H1 (cell line): Measurements from ENCODE around the gene RNPS1. TPM values are rescaled to one million over a fixed set of nuclear protein-coding genes. Genes with fewer than 3 reads are reported as not detected.

Source experiments
- CTCF ChIA-PET: fragments of 300-600 bp; sonication (Branson Sonifier 250); formaldehyde crosslinking; loops from one replicate; lab custom pipeline; 2021; ENCODE audit not compliant: partially characterized antibody; lab: Charles Lee
- POLR2A ChIA-PET: fragments of 300-600 bp; sonication (Branson Sonifier 250); formaldehyde crosslinking; loops from one replicate; lab custom pipeline; 2021; ENCODE audit warnings: inconsistent platforms; ENCODE audit not compliant: partially characterized antibody; lab: Charles Lee
- DNase-seq, 2 experiments: peaks; one replicate each; pipeline versions ENCODE4 v3.0.0 to v3.0.0-alpha.2; 2010 to 2022; ENCODE audit warnings: low spot score in 2 of 2, low read depth in 1 of 2, mixed read lengths in 1 of 2
- FAIRE-seq: peaks from 2 replicates; lab custom pipeline; 2011; peaks lifted over from hg19 to GRCh38; lab: Jason Lieb, UNC
- H2AFZ ChIP-seq: 2 replicates; pipeline ENCODE4 v1.8.1; 2012; ENCODE audit warnings: low read length, inconsistent platforms
- H2AK5ac ChIP-seq: 2 replicates; pipeline ENCODE4 v1.6.1; 2013; ENCODE audit warnings: low read depth, low read length
- H2BK120ac ChIP-seq: replicated peaks from 2 replicates; pipeline ENCODE3; 2013; ENCODE audit warnings: low read depth, low read length, inconsistent platforms
- H2BK12ac ChIP-seq: 2 replicates; pipeline ENCODE4 v1.6.1; 2013; ENCODE audit warnings: low read depth, low read length
- H2BK15ac ChIP-seq: 2 replicates; pipeline ENCODE4 v1.6.1; 2013; ENCODE audit warnings: low read length
- H2BK20ac ChIP-seq: 2 replicates; pipeline ENCODE4 v1.6.1; 2013; ENCODE audit warnings: low read length
- H2BK5ac ChIP-seq: 2 replicates; pipeline ENCODE4 v1.6.1; 2013; ENCODE audit warnings: low read depth, low read length
- H3K14ac ChIP-seq: 2 replicates; pipeline ENCODE4 v1.6.1; 2013; ENCODE audit warnings: inconsistent platforms; ENCODE audit not compliant: insufficient read length
- H3K18ac ChIP-seq: 2 replicates; pipeline ENCODE4 v1.6.1; 2013; ENCODE audit warnings: low read length; ENCODE audit errors: extremely low read depth
- H3K23ac ChIP-seq: 2 replicates; pipeline ENCODE4 v1.6.1; 2013; ENCODE audit warnings: inconsistent platforms; ENCODE audit not compliant: insufficient read length
- H3K23me2 ChIP-seq: 2 replicates; pipeline ENCODE4 v1.6.1; 2013; ENCODE audit warnings: low read depth, low read length
- H3K27ac ChIP-seq: 2 replicates; pipeline ENCODE4 v1.6.1; 2011; ENCODE audit warnings: low read depth, low read length, inconsistent platforms
- H3K27me3 ChIP-seq, 4 experiments: replicated peaks in 1 of 4; 1 replicate in 1 of 4; 2 replicates in 3 of 4; pipeline versions ENCODE4 v1.6.1 to v1.8.1; 2011 to 2013; ENCODE audit warnings: low read length in 3 of 4, mild to moderate bottlenecking in 3 of 4, inconsistent platforms in 2 of 4, mixed read lengths in 2 of 4, moderate library complexity in 1 of 4; ENCODE audit not compliant: control insufficient read depth in 3 of 4, insufficient read depth in 3 of 4; ENCODE audit errors: extremely low read depth in 1 of 4
- H3K36me3 ChIP-seq, 4 experiments: 2 replicates each; pipeline versions ENCODE4 v1.6.1 to v1.8.1; 2011 to 2013; ENCODE audit warnings: mild to moderate bottlenecking in 4 of 4, low read length in 3 of 4, moderate library complexity in 2 of 4, control low read depth in 1 of 4, inconsistent platforms in 1 of 4; ENCODE audit not compliant: insufficient read depth in 4 of 4, control insufficient read depth in 2 of 4
- H3K4ac ChIP-seq: replicated peaks from 2 replicates; pipeline ENCODE3; 2013; ENCODE audit warnings: low read length, low read depth, mixed read lengths, inconsistent platforms; ENCODE audit not compliant: insufficient read length
- H3K4me1 ChIP-seq, 4 experiments: replicated peaks in 1 of 4; 1 replicate in 1 of 4; 2 replicates in 3 of 4; pipeline versions ENCODE4 v1.6.1 to v1.8.1; 2011 to 2013; ENCODE audit warnings: low read length in 3 of 4, inconsistent platforms in 2 of 4, mixed read lengths in 1 of 4; ENCODE audit not compliant: insufficient read depth in 4 of 4, control insufficient read depth in 3 of 4
- H3K4me2 ChIP-seq, 2 experiments: 2 replicates each; pipeline versions ENCODE4 v1.6.1 to v1.8.1; 2011 to 2013; ENCODE audit warnings: low read depth in 2 of 2, low read length in 2 of 2, control low read depth in 1 of 2, inconsistent platforms in 1 of 2, mild to moderate bottlenecking in 1 of 2; ENCODE audit not compliant: insufficient read depth in 1 of 2
- H3K4me3 ChIP-seq, 4 experiments: fragments of 200-600, 300-600 bp in 1 of 4; sonication (generic), shearing (Covaris generic), sonication (Bioruptor Twin) in 1 of 4; 2 replicates each; pipeline versions ENCODE4 v1.5.1 to v1.8.1; 2011 to 2016; ENCODE audit warnings: low read length in 4 of 4, low read depth in 3 of 4, control low read depth in 2 of 4, inconsistent platforms in 2 of 4, mild to moderate bottlenecking in 2 of 4, mixed read lengths in 1 of 4, moderate library complexity in 1 of 4; ENCODE audit not compliant: insufficient read depth in 2 of 4; ENCODE audit errors: extremely low read depth in 1 of 4
- H3K56ac ChIP-seq: replicated peaks from 2 replicates; pipeline ENCODE3; 2013; ENCODE audit warnings: low read depth, mild to moderate bottlenecking, mixed read lengths, low read length, inconsistent platforms; ENCODE audit not compliant: insufficient read length
- H3K79me1 ChIP-seq: 2 replicates; pipeline ENCODE4 v1.6.1; 2013; ENCODE audit warnings: low read depth, low read length, control low read depth
- H3K79me2 ChIP-seq, 2 experiments: 2 replicates each; pipeline versions ENCODE4 v1.6.1 to v1.8.1; 2012 to 2013; ENCODE audit warnings: low read length in 2 of 2, mild to moderate bottlenecking in 2 of 2, inconsistent platforms in 1 of 2; ENCODE audit not compliant: insufficient read depth in 2 of 2, control insufficient read depth in 1 of 2
- H3K9ac ChIP-seq, 4 experiments: replicated peaks in 1 of 4; 1 replicate in 1 of 4; 2 replicates in 3 of 4; pipeline versions ENCODE4 v1.6.1 to v1.8.1; 2011 to 2013; ENCODE audit warnings: low read depth in 3 of 4, low read length in 3 of 4, control low read depth in 2 of 4, mild to moderate bottlenecking in 2 of 4, moderate library complexity in 2 of 4, inconsistent platforms in 1 of 4; ENCODE audit errors: extremely low read depth in 1 of 4
- H3K9me3 ChIP-seq, 2 experiments: 2 replicates each; pipeline versions ENCODE4 v1.6.1 to v1.8.1; 2012 to 2013; ENCODE audit warnings: mild to moderate bottlenecking in 2 of 2, moderate library complexity in 2 of 2, control low read depth in 1 of 2, inconsistent platforms in 1 of 2, low read depth in 1 of 2, low read length in 1 of 2, mixed read lengths in 1 of 2; ENCODE audit not compliant: insufficient read depth in 2 of 2
- H4K20me1 ChIP-seq, 2 experiments: replicated peaks in 1 of 2; 2 replicates each; pipeline versions ENCODE3 to v1.8.1; 2011 to 2013; ENCODE audit warnings: inconsistent platforms in 2 of 2, low read length in 2 of 2, mild to moderate bottlenecking in 1 of 2; ENCODE audit not compliant: insufficient read depth in 2 of 2, control insufficient read depth in 1 of 2
- H4K5ac ChIP-seq: 2 replicates; pipeline ENCODE4 v1.6.1; 2013; ENCODE audit warnings: low read length, low read depth, mixed read lengths, inconsistent platforms; ENCODE audit not compliant: insufficient read length
- H4K8ac ChIP-seq: 2 replicates; pipeline ENCODE4 v1.8.0; 2013; ENCODE audit warnings: mild to moderate bottlenecking, moderate library complexity, low read length, inconsistent platforms; ENCODE audit not compliant: insufficient read depth; ENCODE audit errors: extremely low read depth
- H4K91ac ChIP-seq: replicated peaks from 2 replicates; pipeline ENCODE3; 2013; ENCODE audit warnings: low read length, mixed read lengths, inconsistent platforms; ENCODE audit not compliant: insufficient read length
- POLR2AphosphoS5 ChIP-seq: IDR thresholded peaks from 2 replicates; pipeline ENCODE4 v1.6.1; 2011; ENCODE audit warnings: low read depth, low read length
- RAD21 ChIP-seq, 2 experiments: IDR thresholded peaks in 1 of 2; conservative IDR thresholded peaks in 1 of 2; 2 replicates each; pipeline ENCODE4 v1.6.1; 2011; ENCODE audit warnings: low read depth in 2 of 2, low read length in 2 of 2, improper control_type of control experiment in 1 of 2, inconsistent platforms in 1 of 2, mild to moderate bottlenecking in 1 of 2, moderate library complexity in 1 of 2
- WGBS, 2 experiments: shearing (Covaris generic) in 1 of 2; methylation state at CpG; one replicate each; pipeline versions ENCODE4 v1.1.6 to v1.1.7; 2013 to 2015; ENCODE audit warnings: low lambda C conversion rate in 2 of 2, mixed read lengths in 2 of 2, inconsistent platforms in 1 of 2, low coverage in 1 of 2, missing lambda C conversion rate in 1 of 2; ENCODE audit not compliant: insufficient replicate concordance in 2 of 2, insufficient coverage in 1 of 2, insufficient read length in 1 of 2; ENCODE audit errors: extremely low coverage in 1 of 2, missing lambda C conversion rate in 1 of 2; 5-methylcytosine and 5-hydroxymethylcytosine counted together
- polyA plus RNA-seq, 7 experiments: library from polyadenylated mRNA; depleted of rRNA in 3 of 7; stranded (reverse) in 5 of 7; unstranded in 2 of 7; fragments of >200 nt in 5 of 7; fragments of 200-250 nt in 2 of 7; gene quantifications; 1 replicate in 5 of 7; 2 replicates in 1 of 7; 4 replicates in 1 of 7; pipeline versions ENCODE4 v1.2.1 to v1.2.3, GENCODE V29; 2011 to 2013; ENCODE audit warnings: missing spikeins in 2 of 7, mixed read lengths in 2 of 7
- total RNA-seq: library from RNA; stranded (reverse); fragmentation: NEBNext Ultra II Directional; extraction: Animal tissue kit (Norgen Biotek cat#: 25700); gene quantifications from 2 replicates; pipeline ENCODE4 v1.2.1, GENCODE V29; 2021

The RNPS1 gene
- total and polyA plus RNA-seq, 2 of the 8 experiments (the other 6 are each of a cell fraction or from before 2014, with no cell fraction given) = 330 to 350 TPM

GRCh38 chr16:2206420-2206779 lies 61.5 kb downstream of the RNPS1 start:
- FAIRE-seq (no peak), DNase-seq (no peak)
- ChIA-PET CTCF (interaction anchor here (0.7 to 1.4 kb wide), 4 partner anchors 11 to 727 kb away, joined by 3 to 4 read pairs (median 3); no protein-coding TSS in a partner anchor), POLR2A (interaction anchor here (0.7 to 15.1 kb wide), 12 partner anchors 9 to 53 kb away, joined by 3 to 156 read pairs (median 4); partner anchors contain the start of genes CASKIN1, ECI1, PGP and TRAF7)
- Histone ChIP-seq H3K4me2 (peak overlapping the region; percentile 87 to 91), H2AK5ac (peak overlapping the region; percentile 93; the same call in 1 of the 2 replicates), H3K4me1 (peaks cover 0 to 17% (median 9%) of the 10 kb centered on the region in 4 experiments; a peak in 6 of 7 replicates), H3K23me2 (peaks cover 11% of the 10 kb centered on the region; the same call in 1 of the 2 replicates), H3K4ac (no peak overlapping the region), H3K23ac (no peak overlapping the region), H2BK12ac (0 out of 2 replicates have a peak overlapping the region, but pooled peaks have one; percentile 39), H3K9me3 (no peaks in the 10 kb centered on the region), H3K79me2 (peaks cover 0 to 7% of the 10 kb centered on the region in 2 experiments; a peak in 1 of 4 replicates), H4K20me1 (peaks cover 0 to 16% of the 10 kb centered on the region in 2 experiments), H3K27me3 (no peaks in the 10 kb centered on the region; a peak in 1 of 7 replicates), H4K5ac (no peak overlapping the region), H2BK15ac (0 out of 2 replicates have a peak overlapping the region, but pooled peaks have one; percentile 88), H3K18ac (no peak overlapping the region), H3K27ac (no peak overlapping the region), H2BK5ac (peak overlapping the region; percentile 97; the same call in 1 of the 2 replicates), H4K91ac (no peak overlapping the region), H4K8ac (peak overlapping the region; percentile 64), H3K4me3 (peak overlapping the region; percentile 78 to 97 (median 92); a peak in 6 of 8 replicates), H2BK120ac (no peak overlapping the region), H2BK20ac (peak overlapping the region; percentile 80; the same call in 1 of the 2 replicates), H2AFZ (no peak overlapping the region), H3K14ac (no peak overlapping the region), H3K79me1 (peaks cover 6% of the 10 kb centered on the region), H3K56ac (no peak overlapping the region), H3K9ac (peak overlapping the region in 3 of 4 experiments; percentile 1 to 94 (median 57); a peak in 2 of 7 replicates), H3K36me3 (peaks cover 4 to 34% (median 12%) of the 10 kb centered on the region in 4 experiments; a peak in 6 of 8 replicates)
- 0 out of 2 replicates have a peak, but pooled peaks have one; percentile 7 for TF ChIP-seq POLR2AphosphoS5
- no peak for TF ChIP-seq RAD21 (IDR thresholded peaks at IDR 0.05 in 1 of 2, conservative IDR thresholded peaks at IDR 0.05 in 1 of 2; ENCODE audit: low read depth in 2 of 2, low read length in 2 of 2)
- 93% methylated on average over 14 of the region's 18 CpGs; no CpG with 5 or more reads in 1 of the 2 experiments for WGBS, 2 experiments
